Measurements from ENCODE around the gene MLLT3. TPM values are rescaled to one million over a fixed set of nuclear protein-coding genes. Genes with fewer than 3 reads are reported as not detected.
"Not testable (repeated sequence)": the region's sequence is repeated elsewhere in the genome, so short reads cannot be mapped to it uniquely, and the experiment has no call there.

MLLT3 gene
- total RNA-seq, 4 donors from 2014 or later: 2.1 to 30.4 (median 14.0) TPM

GRCh38 chr9:20662156-20662555, 39.9 kb upstream of the MLLT3 start:
- H3K27me3 ChIP-seq: no peaks in the 10 kb centered on the region
- no peaks in the 10 kb centered on the region for H3K9me3 ChIP-seq
- no peak for DNase-seq
- intact Hi-C loops (cut with DNase I; ENCODE audit: low total_unique reads): no loop called here
- no peak overlapping the region for H3K27ac ChIP-seq
- H3K4me3 ChIP-seq: no peak overlapping the region
- no peaks in the 10 kb centered on the region for H3K36me3 ChIP-seq
- H3K4me1 ChIP-seq: no peaks in the 10 kb centered on the region
- no peak for TF ChIP-seq CTCF (IDR thresholded peaks at IDR 0.05)
- TF ChIP-seq POLR2A (IDR thresholded peaks at IDR 0.05): no peak

DNA sequence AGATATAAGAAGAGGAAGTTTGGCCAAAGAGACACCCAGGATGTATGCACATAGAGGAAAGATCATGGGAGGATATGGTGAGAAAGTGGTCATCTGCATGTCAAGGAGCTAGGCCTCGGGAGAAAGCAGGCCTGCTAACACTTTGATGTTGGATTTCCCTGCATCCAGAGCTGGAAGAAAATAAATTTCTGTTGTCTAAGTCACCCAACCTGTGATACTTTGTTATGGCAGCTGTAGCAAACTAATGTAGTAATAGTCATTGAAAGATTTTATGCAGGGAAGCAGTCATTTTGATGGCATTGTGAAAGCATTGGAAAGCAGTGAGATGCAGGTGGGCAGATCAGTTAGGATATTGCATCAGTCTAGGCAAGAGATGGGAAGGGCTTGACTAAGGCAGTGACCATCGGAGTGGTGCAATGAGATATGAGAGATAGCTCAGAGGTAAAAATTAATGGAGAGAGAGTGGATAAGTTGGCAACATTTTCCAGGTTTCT, 37.2 kb upstream of the MLLT3 start:
- TF ChIP-seq POLR2A (IDR thresholded peaks at IDR 0.05) (no peak), CTCF (IDR thresholded peaks at IDR 0.05) (no peak)
- H3K9me3 ChIP-seq: no peaks in the 10 kb centered on the region
- H3K4me1 ChIP-seq: no peaks in the 10 kb centered on the region
- H3K27me3 ChIP-seq: no peaks in the 10 kb centered on the region
- H3K36me3 ChIP-seq: no peaks in the 10 kb centered on the region
- no peak overlapping the region for H3K27ac ChIP-seq
- intact Hi-C loops (cut with DNase I; ENCODE audit: low total_unique reads): no loop called here
- DNase-seq: no peak
- peak overlapping the region in 1 of 2 donors; percentile 53 for H3K4me3 ChIP-seq

DNA sequence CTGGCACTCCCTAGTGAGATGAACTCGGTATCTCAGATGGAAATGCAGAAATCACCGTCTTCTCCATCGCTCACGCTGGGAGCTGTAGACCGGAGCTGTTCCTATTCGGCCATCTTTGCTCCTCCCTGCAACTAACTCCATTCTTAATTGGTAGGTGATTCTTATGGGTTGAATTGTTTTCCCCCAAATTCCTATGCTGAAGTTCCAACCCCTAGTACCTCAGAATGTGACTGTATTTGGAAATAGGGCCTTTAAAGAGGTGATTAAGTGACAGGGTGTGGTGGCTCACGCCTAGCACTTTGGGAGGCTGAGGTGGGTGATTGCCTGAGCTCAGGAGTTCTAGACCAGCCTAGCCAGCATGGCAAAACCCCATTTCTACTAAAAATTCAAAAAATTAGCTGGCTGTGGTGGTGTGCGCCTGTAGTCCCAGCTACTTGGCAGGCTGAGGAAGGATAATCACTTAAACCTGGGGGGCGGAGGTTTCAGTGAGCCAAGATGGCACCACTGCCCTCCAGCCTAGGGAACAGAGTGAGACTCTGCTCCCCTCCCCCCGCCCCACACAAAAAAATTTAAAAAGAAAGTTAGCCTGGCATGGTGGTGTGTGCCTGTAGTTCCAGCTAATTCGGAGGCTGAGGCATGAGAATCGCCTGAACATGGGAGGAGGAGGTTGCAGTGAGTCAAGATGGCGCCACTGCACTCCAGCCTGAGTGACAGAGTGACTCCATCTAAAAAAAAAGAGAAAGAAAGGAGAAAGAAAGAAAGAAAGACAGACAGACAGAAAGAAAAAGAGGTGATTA, 36.6 kb upstream of the MLLT3 start:
- Histone ChIP-seq H3K4me1 (no peaks in the 10 kb centered on the region), H3K27me3 (no peaks in the 10 kb centered on the region), H3K9me3 (no peaks in the 10 kb centered on the region), H3K36me3 (no peaks in the 10 kb centered on the region), H3K27ac (peak overlapping the region; percentile 49 to 65), H3K4me3 (peak overlapping the region; percentile 34 to 53)
- TF ChIP-seq CTCF (IDR thresholded peaks at IDR 0.05) (no peak), POLR2A (IDR thresholded peaks at IDR 0.05) (no peak)
- intact Hi-C loops (cut with DNase I; ENCODE audit: low total_unique reads): no loop called here
- DNase-seq: no peak

DNA sequence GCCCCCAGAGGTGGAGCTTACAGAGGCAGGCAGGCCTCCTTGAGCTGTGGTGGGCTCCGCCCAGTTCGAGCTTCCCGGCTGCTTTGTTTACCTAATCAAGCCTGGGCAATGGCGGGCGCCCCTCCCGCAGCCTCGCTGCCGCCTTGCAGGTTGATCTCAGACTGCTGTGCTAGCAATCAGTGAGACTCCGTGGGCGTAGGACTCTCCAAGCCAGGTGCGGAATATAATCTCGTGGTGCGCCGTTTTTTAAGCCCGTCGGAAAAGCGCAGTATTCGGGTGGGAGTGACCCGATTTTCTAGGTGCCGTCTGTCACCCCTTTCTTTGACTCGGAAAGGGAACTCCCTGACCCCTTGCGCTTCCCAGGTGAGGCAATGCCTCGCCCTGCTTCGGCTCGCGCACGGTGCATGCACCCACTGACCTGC, 36.0 kb upstream of the MLLT3 start:
- intact Hi-C loops (cut with DNase I; ENCODE audit: low total_unique reads); H3K9me3 ChIP-seq; H3K4me1 ChIP-seq; H3K27me3 ChIP-seq; H3K36me3 ChIP-seq: not testable (repeated sequence)
- DNase-seq: peak; percentile 24 to 28
- H3K4me3 ChIP-seq: peak overlapping the region; percentile 34 to 53
- peak overlapping the region; percentile 49 to 65 for H3K27ac ChIP-seq

- Histone ChIP-seq H3K4me1 (no peaks in the 10 kb centered on the region), H3K27ac (no peak overlapping the region), H3K27me3 (no peaks in the 10 kb centered on the region), H3K4me3 (no peak overlapping the region), H3K9me3 (no peaks in the 10 kb centered on the region), H3K36me3 (no peaks in the 10 kb centered on the region)
- DNase-seq: no peak
- TF ChIP-seq CTCF (IDR thresholded peaks at IDR 0.05) (no peak), POLR2A (IDR thresholded peaks at IDR 0.05) (no peak)
- intact Hi-C loops (cut with DNase I; ENCODE audit: low total_unique reads): no loop called here
These were observed 29.6 kb upstream of the MLLT3 start for GRCh38 chr9:20651939-20652338.

All from uterus (tissue), 4 donors.